ENCODE results near the gene PTPRA.

DNA sequence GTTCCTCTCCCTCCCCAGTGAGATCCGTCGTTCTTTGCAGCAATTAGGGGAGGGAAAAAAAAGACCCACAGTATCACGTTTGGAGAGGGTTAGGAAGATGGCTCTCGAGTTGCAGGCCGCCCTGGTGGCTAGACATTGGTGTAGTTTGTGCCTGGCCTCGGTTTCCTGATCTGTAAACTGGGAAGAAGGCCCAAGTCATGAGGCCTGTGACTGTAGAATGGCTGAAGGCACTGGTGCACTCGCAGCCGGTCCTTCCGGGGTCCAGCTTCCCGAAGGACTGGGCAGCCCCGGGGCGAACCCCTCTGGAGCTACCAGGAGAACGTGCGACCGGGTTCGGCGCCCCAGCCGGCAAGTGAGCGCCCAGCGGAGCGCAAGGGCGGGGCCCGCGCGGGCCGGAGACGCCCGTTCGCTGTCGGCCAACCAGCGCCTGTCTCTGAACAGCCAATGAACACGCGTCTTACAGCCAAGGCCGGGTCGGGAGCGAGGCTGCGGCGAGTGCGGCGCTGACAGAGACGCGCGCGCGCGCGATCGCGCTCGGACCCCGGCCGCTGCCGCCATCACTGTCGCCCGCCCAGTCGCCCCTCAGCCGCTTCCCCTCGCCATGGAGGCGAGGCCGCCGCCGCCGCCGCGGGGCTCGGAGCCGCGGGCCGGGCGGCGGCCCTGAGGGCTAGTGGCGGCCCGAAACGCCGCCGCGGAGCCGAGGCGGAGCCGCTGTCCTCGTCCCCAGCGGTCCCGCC, at the start of gene PTPRA:
- TF ChIP-seq, protein P1, sequence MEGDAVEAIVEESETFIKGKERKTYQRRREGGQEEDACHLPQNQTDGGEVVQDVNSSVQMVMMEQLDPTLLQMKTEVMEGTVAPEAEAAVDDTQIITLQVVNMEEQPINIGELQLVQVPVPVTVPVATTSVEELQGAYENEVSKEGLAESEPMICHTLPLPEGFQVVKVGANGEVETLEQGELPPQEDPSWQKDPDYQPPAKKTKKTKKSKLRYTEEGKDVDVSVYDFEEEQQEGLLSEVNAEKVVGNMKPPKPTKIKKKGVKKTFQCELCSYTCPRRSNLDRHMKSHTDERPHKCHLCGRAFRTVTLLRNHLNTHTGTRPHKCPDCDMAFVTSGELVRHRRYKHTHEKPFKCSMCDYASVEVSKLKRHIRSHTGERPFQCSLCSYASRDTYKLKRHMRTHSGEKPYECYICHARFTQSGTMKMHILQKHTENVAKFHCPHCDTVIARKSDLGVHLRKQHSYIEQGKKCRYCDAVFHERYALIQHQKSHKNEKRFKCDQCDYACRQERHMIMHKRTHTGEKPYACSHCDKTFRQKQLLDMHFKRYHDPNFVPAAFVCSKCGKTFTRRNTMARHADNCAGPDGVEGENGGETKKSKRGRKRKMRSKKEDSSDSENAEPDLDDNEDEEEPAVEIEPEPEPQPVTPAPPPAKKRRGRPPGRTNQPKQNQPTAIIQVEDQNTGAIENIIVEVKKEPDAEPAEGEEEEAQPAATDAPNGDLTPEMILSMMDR (IDR thresholded peaks at IDR 0.05): no peak
- TF ChIP-seq POLR2A (IDR thresholded peaks at IDR 0.05): peak; percentile 90

Measured in right lobe of liver (tissue), 4 donors.